Activated T-cell treated with anti-CD3 and anti-CD28 coated beads for 1 hour (primary cell): Measurements from ENCODE around the gene RPL15.
"Not testable (repeated sequence)": the region's sequence is repeated elsewhere in the genome, so short reads cannot be mapped to it uniquely, and the experiment has no call there.

Source experiments
- DNase-seq: peaks from one replicate; pipeline ENCODE4 v3.0.0-alpha.2; 2020; ENCODE audit warnings: low read depth

The RPL15 gene

GRCh38 chr3:23916886-23917678 lies at the start of gene RPL15, which contains the start of gene NKIRAS1:
Gene RPL15, plus strand, starts transcription at chr3:23917132. Its CDS starts 728 bp downstream, at chr3:23917860.
Gene NKIRAS1, minus strand, starts transcription at chr3:23916990. Its CDS starts 6,086 bp downstream, at chr3:23910904.
- peak; percentile 93 for DNase-seq

- no peak for DNase-seq
Observed at GRCh38 chr3:23867400-23867799, 49.5 kb upstream of the RPL15 start.

- no peak for DNase-seq
Observed at GRCh38 chr3:23867838-23868237, 49.1 kb upstream of the RPL15 start.

- no peak for DNase-seq
Observed at GRCh38 chr3:23869977-23870662, 46.8 kb upstream of the RPL15 start.

DNA sequence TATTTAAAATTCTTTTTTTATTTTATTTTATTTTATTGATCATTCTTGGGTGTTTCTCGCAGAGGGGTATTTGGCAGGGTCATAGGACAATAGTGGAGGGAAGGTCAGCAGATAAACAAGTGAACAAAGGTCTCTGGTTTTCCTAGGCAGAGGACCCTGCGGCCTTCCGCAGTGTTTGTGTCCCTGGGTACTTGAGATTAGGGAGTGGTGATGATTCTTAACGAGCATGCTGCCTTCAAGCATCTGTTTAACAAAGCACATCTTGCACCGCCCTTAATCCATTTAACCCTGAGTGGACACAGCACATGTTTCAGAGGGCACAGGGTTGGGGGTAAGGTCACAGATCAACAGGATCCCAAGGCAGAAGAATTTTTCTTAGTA lies 46.3 kb upstream of the RPL15 start:
- not testable (repeated sequence) for DNase-seq

DNA sequence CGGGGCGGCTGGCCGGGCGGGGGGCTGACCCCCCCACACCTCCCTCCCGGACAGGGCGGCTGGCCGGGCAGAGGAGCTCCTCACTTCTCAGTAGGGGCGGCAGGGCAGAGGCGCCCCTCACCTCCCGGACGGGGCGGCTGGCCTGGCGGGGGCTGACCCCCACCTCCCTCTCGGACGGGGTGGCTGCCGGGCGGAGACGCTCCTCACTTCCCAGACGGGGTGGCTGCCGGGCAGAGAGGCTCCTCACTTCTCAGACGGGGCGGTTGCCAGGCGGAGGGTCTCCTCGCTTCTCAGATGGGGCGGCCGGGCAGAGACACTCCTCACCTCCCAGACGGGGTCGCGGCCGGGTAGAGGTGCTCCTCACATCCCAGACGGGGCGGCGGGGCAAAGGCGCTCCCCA lies 45.6 kb upstream of the RPL15 start:
- DNase-seq: not testable (repeated sequence)

DNA sequence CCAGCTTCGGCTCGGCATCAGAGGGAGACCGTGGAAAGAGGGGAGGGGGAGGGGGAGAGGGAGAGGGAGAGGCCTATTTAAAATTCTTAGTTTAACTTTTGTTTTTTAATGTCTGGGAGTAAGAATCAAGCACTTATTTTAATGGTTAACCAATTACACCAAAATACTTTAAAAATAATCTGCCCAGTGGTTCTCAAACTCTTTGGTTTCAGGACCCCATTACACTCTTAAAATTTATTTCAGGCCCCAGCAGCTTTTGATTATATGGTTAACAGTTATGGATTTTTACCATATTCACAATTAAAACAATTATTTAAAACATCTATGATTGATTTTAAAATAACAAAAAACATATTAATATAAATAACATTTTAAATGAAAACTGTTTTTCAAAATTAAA lies 44.6 kb upstream of the RPL15 start:
- DNase-seq: no peak

DNA sequence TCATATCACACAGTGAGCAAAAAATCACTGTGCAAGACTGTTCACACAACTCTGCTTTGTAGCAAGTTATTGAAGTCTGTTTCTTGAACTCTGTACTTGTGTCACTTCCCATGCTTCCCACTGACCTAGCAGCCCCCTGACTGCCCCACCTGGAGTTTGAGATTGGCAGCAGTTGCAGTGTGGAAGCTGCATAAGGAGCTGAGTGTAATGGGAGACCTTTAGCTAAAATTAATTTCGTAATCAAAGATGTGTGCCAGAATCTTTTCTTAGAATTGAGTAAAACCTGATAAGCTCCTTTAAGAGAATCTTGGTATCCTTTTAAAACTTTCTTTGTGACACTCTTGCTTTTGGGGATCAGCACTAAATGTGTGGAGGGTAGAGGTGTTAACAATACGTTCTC lies 43.0 kb upstream of the RPL15 start:
- no peak for DNase-seq

- no peak for DNase-seq
Observed at GRCh38 chr3:23874359-23875112, 42.4 kb upstream of the RPL15 start.

DNA sequence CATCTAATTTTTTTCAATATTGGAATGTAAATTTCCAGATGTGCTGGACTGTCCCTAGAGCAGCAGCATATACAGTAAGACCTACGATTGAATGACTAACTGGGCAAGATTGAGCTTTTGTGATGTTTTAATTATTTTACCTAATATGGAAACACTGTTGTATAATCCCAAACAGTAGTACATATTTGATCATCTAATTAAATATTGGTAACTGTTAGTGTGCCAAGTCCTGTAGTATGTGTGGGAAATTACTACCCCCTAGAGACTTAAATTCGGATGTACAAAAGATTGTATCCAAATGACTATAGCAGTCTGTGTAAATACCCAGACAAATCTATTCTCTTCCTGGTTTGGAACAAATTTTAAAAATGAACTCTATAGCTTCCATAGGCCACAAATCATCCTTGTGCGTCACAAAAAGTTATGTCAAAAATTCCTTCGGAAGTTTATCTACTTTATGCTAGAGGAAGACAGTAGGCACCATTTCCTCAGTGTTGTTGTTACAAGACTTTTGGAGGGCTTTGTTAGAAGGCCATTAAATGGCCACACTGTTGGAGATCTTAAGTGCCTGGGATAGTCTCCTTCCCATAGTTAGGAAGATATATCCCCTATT lies 41.7 kb upstream of the RPL15 start:
- DNase-seq: no peak

DNA sequence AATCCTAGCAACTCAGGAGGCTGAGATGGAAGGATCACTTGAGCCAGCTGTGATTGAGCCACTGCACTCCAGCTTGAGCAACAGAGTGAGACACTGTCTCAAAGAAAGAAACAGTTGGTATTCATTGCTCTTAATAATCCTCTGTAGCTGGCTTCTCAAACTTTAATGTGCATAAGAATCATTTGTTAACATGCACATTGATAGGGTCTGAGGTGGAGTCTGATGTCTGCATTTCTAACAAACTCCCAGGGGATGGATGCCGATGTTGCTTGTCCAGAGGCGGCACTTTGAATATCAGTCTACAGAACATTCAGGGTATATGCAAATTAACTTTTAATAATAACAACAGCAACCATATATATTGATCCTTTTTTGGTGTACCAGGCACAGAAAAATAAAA lies 40.0 kb upstream of the RPL15 start:
- DNase-seq: no peak

DNA sequence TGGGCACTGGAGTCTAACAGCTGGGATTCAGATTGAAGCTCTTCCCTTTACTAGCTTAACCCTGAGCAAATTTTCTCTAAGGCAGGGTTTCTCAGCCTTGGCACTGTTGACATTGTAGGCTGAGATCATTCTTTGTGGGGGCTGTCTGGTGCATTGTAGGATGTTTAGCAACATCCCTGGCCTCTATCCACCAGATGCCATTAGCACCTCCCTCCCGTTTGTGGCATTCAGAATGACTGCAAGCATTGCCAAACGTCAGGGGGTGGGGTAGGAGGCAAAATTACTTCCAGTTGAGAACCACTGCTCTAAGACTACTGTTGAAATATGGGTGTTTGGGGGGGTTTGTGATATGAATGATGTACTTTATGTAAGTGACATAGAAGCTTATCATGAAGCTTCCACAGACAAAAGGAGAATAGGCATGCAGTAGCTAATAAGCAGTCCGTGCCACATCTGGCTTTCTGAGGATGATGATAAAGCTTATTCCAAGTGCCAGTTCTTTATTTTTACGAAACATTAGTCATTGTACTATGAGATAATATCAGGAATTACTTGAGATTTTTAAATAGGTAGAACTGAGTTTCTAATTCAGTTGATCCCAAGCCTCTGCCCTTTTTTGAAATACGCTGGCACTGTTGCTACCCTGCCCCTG lies 39.5 kb upstream of the RPL15 start:
- no peak for DNase-seq

DNA sequence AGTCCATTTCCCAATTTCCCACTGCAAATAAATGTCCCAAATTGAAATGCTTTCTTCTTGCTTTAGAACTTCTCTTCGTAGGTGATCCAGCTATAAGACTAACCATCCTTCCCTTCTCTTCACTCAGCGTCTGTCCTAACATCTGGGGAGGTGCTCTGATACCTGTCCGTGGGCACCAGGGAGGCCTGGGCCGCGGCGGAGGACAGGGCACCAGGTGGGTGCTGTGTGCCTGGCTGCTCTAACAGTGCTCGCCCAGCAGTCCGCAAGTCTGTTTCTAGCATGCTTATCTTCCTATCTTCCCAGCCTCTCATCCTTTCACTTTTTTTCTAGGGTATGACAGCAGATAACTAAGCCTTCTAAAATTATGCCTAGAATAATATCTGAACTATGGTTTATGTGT lies 37.4 kb upstream of the RPL15 start:
- no peak for DNase-seq

- no peak for DNase-seq
Observed at GRCh38 chr3:23880703-23881339, 36.1 kb upstream of the RPL15 start.

DNA sequence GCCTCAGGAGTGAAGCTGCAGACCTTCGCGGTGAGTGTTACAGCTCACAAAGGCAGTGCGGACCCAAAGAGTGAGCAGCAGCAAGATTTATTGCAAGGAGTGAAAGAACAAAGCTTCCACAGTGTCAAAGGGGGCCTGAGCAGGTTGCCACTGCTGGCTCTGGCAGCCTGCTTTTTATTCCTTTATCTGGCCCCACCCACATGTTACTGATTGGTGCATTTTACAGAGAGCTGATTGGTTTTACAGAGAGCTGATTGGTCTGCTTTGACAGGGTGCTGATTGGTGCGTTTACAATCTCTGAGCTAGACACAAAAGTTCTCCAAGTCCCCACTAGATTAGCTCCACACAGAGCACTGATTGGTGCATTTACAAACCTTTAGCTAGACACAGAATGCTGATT lies 34.9 kb upstream of the RPL15 start:
- not testable (repeated sequence) for DNase-seq

DNA sequence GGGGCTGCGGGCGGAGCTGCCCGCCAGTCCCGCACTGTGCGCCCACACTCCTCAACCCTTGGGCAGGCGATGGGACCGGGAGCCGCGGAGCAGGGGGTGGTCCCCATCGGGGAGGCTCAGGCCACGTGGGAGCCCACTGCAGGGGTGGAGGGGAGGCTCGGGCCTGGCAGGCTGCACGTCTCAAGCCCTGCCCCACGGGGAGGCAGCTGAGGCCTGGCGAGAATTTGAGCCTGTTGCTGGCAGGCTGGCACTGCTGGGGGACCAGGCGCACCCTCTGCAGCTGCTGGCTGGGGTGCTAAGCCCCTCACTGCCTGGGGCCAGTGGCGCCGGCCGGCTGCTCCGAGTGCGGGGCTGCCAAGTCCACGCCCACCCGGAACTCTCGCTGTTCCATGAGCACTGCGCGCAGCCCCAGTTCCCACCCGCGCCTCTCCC lies 34.4 kb upstream of the RPL15 start:
- DNase-seq: no peak

- DNase-seq: no peak
Observed at GRCh38 chr3:23884481-23884880, 32.5 kb upstream of the RPL15 start.

- no peak for DNase-seq
Observed at GRCh38 chr3:23885210-23885609, 31.7 kb upstream of the RPL15 start.

GRCh38 chr3:23886311-23886710 lies 30.6 kb upstream of the RPL15 start:
- no peak for DNase-seq

GRCh38 chr3:23888617-23889228 lies 28.2 kb upstream of the RPL15 start:
- no peak for DNase-seq

GRCh38 chr3:23889386-23889785 lies 27.5 kb upstream of the RPL15 start:
- DNase-seq: no peak
